Dermis blood vessel endothelial cell (primary cell): Measurements from ENCODE around the gene TJP3. TPM values are rescaled to one million over a fixed set of nuclear protein-coding genes. Genes with fewer than 3 reads are reported as not detected.
A peak's percentile ranks its signal among the peaks of the same experiment; 100 is the strongest.

Source experiments
- DNase-seq: peaks from one replicate; pipeline ENCODE4 v3.0.0; 2010
- total RNA-seq: library from RNA; depleted of rRNA; stranded (reverse); fragments of >200 nt; gene quantifications from 2 replicates; pipeline ENCODE4 v1.2.3, GENCODE V29; 2014

TJP3 gene
- total RNA-seq, 1 donor from 2014 or later, result 0.51 TPM

DNA sequence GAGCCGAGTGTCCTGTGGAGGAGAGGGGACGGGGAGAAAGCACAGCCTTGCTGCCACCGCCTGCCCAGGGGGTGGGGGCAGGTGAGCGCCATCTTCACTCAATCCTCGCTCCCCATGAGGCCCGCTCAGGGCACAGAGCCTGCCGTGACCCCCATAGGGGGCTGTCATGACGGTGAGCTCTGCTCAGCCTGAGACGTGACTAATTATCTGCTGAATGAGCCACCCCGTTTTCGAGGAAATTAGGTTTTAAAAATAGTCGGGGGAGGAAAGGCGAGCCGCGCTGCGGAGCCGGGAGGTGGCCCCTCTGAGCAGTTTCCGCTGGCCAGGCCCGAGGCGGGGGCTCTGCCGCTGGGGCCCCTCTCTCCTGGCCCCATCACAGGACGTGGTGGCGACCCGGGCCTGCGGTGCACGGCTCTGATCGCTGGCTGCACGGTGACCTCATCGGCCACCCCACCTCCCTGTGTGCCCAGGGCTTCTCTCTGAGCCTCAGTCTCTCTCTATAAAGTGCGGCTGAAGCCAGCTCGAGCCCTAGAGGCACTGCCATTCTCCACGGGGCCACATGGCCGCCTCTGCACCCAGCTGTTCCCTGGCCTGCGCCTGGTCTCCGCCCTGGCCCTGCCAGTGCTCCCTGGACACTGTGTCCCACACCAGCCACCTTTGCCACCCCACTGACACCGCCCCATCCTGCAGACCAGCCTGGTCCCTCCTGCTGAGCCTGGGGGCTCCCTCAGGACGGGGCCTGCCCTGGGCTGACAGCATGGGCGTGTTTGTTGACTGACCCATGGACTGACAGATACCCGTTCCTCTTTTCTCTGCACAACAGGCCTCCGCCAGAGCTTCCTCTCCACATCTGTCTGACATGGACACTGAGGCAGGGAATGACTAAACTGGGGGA is 36.3 kb upstream of the TJP3 start:
- DNase-seq, result peak; percentile 67

DNA sequence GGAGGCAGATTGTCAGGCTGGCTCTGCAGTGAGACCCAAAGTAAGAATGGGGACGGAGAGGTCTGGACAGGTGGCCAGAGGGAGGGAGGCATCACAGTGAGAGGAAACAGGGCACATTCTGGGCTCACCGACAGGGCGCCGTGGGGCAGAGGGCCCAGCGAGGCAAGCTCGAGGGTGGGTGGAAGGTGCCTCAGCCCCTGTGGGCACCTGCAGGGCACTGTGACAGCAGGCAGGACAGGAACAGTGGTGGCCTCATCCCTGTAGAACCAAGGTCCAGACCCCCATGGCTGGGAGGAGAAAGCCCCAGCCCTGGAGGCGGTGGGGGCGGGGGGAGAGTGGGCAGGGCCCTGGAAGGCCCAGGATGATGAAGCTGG is 35.6 kb upstream of the TJP3 start:
- no peak for DNase-seq

DNA sequence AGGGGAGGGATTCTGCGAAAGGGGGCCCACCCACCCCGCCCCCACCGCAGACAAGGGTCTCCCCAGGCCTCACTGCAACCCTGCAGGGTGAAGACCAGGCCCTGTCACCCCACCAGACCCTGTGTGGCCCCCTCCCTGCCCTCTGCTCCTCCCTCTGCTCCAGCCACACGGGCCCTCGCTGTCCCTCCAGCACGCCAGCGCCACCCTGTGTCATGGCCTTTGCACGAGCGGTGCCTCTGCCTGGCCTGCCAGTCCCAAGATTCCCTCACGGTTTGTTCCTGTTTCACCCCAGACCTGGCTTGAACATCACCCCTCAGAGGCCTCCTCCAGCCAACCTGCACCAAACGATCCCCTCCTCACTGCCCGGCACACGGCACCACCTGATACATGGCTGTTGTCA is 35.2 kb upstream of the TJP3 start:
- DNase-seq, result peak; percentile 23

DNA sequence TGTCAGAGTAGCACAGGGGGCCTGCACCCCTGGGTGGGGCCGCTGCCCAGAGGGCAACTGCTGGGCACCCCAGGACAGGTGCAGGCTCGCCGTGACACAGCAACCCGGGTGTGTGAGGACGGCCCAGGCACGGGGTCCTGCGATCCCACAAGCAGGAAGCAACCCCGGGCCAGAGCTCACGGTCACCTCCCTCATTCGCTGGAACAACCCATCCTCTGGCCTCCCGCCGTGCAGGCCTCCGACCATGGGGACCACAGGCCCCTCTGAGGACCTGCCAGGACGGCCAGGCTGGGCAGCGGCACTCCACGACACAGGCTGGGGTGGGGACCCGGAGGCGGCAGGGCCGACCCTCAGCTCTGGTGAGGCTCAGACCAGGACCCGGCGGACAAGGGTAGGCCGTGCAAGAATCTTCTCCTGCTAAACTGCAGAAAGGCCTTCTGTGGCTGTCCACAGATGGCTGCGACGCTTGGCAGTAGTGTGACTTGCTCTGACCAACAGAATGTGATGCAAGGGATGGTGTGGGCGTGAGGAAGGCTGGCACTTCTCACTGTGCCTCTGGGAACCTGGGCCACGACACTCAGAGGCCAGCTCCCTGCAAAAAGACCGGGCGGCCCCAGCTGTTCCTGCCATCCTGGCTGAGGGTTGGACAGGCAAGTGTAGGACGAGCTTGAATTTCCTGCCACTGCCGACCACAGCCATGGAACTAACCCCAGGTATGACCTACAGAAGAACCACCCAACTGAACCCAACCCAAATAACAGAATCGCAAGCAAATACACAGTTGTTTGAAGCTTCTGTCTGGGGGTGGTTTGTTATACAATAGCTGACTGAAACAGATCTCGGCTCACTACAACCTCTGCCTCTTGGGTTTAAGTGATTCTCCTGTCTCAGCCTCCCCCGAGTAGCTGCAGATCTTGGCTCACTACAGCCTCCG is 34.4 kb upstream of the TJP3 start:
- DNase-seq, result peak; percentile 10

DNA sequence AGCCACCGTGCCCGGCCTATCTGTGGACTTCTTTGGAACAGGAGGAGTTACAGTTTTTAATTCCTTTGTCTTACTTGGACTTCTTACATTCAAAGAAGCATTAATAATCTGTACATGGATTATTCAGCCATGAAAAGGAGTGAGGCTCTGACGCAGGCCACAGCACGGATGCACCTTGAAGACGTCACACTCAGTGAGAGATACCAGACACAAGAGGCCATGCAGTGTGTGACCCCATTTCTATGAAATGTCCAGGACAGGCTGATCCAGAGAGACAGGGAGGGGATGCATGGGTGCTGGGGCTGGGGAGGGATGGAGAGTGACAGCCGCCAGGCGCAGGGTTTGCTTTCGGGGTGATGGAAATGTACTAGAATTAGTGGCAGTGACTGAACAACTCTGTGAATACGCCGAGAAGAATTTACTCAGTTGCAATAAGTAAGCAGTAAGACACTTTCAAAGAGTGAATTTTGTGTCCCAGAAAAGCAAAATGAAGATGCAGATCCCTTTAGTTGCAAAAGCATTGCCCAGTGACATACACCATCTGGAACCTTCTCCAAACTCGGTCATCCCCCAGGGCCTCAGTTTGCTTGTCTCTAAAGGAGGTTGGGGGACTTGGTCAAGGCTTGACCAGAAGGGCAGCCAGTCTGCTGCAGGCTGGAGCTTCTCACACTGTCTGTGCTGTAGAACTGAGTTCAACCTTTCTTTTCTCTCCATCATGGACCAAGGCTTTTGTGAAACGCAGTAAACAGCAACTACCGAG is 33.2 kb upstream of the TJP3 start:
- DNase-seq, result no peak

DNA sequence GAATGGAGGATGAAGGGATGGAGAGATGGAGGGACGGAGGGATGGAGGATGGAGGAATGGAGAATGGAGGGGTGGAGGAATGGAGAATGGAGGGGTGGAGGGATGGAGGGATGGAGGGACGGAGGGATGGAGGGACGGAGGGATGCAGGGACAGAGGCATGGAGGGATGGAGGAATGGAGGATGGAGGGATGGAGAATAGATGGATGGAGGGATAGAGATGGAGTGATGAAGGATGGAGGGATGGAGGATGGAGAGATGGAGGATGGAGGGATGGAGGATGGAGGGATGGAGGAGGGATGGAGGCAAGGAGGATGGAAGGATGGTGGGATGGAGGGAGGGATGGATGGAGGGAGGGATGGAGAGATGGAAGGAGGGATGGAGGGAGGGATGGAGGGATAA is 30.0 kb upstream of the TJP3 start:
- DNase-seq, result no peak

DNA sequence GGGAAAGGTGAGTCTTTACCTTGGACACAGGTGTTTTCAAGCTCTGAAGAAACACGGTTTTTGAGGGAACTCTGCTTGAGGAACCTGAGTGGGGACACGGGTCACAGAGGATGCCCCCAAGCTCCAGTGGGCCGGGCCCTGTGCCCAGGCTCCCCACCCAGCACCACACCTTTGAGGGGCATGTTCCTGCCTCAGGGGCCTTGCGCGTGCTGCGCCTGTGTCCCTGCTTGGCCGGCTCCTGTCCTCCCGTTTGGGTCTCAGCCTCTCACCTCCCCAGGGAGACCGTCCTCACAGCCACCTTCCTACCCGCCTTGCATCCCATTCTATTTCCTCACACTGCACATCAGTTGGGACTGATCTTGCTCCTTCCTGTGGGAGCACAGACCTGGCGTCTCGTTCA is 29.0 kb upstream of the TJP3 start:
- no peak for DNase-seq

DNA sequence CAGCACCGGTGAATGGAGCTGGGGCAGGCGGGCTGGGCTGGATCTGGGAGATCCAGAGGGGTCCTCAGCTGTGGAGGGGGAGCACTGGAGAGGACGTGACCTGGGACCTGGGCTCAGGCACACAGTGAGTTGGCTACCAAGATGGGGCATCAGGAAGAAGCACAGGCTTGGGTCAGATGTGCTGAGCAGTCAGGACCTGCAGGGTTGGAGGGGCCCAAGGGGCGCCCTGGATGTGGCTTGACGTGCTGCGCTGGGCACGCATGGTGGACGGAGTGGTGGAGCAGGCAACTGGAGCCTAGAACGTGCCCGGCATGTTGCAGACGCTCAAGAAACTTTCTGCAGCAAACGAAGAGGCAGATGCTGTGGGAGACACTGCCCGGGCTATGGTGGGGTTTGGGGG is 28.6 kb upstream of the TJP3 start:
- no peak for DNase-seq

DNA sequence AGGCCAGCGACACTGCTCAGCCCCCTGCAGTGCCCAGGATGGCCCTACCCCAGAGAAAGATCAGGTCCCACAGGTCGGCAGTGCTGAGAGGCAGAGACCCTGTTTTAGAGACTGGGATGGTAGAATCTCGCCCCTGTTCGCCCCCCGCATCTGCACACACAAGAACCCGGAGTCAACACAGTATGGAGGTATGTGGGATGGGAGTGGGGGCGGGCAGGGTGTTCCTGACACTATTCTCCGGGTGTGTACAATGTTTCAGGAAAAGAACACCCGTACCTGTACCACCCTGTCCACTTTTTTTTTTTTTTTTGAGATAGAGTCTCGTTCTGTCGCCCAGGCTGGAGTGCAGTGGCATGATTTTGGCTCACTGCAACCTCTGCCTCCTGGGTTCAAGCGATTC is 27.2 kb upstream of the TJP3 start:
- no peak for DNase-seq

DNA sequence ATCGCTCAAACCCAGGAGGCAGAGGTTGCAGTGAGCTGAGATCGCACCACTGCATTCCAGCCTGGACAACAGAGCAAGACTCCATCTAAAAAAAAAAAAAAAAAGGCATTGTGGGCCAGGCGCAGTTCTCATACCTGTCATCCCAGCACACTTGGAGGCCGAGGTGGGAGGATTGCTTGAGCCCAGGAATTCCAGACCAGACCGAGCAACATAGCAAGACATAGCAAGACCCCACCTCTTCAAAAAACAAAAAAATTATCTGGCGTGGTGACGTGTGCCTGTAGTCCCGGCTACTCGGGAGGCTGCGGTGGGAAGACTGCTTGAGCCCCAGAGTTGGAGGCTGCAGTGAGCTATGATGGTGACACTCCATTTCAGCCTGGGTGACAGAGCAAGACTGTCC is 25.9 kb upstream of the TJP3 start:
- no peak for DNase-seq

DNA sequence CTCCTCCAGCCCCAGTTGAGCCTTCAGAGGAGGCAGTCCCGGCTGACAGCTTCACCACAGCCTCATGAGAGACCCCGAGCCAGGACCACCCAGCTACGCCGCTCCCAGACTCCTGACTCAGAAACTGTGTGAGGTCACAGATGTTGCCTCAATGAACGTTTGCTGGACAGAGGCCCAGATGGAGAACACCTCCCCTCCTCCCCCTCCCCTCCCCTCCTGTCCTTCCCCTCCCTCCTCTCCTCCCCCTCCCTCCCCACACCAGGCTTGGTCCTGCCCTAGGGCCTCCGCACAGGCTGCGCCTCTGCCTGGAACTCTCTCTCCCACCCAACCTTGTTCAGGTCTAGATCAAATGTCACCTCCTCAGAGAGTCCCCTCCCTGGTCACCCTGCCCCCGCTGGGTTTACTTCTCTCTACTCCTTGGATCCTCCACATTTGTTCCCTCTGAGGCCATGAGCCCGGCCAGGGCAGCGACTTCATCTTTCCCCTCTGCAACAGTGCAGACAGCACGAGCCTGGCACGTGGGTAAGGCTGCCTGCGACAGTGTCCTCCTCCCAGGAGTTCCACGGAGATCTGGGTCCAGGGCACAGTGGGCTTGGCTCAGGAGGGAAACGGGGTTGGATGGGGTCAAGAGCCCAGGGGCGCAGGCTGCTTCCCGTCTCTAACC is 25.3 kb upstream of the TJP3 start:
- peak; percentile 82 for DNase-seq

DNA sequence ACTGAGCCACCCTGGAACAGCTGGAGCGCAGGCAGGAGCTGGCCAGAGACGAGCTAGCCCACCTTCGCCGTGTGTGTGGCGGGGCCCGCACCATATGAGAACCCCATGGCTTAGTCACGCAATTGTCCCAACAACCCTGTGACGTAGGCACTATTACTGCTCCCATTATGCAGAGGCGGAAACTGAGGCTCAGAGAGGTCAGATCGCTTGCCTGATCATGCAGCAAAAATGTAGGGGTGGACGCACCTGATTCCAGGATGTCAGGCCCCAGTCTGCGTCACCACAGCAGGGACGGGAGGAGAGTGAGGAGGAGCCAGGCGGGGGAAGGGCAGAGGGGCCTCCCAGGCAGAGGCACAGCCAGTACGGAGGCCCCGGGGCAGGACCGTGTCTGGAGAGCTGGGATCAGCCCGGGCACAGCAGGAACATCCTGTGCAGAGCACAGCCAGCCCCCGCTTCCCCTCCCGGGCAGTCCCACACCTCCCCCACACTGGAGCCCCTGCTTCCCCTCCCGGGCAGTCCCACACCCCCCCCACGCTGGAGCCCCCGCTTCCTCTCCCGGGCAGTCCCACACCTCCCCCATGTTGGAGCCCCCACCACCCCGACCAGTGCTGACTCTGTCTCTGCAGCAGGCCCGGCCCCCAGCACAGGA is 24.7 kb upstream of the TJP3 start:
- DNase-seq, result peak; percentile 99

DNA sequence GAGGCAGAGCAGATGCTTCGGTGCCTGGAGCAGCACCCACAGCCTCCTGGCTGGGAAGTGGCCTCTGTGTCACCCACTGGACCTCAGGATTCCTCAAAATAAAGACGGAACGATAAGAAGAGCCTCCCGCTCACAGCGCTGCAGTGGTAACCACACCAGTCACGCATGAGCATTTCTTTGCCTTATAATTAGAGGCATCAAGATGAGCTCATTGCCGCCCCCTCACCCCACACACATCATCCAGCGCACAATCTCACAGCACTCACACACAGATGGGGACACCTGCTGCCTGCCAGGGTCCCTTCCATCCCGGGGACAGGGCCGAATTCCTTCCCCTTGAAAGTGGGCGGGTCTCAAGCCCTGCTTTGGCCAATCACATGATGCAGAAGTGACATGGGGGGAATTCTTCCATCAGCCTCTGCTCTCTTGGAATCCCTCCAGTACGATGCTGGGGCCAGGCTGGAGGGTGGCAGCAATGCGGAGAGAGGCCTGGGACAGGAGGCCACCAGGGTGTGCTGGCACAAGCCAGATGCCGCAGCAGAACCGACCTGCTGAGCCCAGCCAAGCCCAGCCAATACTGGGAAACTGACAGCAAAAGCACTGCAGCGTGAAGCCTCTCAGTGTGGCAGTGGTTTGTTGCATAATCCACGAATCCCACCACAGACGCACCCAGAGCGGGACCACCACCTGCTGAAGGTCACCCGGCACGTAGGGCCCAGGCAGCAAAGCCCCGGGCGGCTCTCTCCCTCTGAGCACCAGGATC is 23.9 kb upstream of the TJP3 start:
- peak; percentile 78 for DNase-seq

DNA sequence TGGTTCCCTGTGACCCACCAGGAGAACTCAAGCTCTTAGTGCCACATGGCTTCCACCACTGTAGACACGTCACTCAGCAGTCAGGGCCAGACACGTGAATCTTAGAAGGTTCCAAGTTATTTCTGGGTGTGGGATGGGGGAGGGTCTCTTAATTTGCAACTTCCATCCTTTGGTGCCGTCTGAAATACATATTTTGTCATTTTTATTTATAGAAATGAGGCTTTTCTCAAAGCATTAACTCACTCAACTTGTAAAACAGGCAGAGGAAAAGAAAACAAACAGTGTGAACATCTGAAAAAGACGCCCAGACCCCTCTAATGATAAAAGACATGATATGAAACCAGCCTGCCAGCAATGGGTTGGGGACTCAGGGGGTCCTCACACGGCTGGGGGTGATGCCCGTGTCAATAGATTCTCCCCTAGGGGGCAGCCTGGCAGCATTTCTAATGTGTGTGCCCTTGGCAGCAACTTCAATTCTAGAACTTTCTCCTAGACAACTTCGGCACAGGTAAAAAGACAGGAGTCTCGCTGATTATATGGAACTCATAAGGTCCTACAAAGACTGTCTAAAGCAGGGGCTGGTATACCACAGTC is 23.3 kb upstream of the TJP3 start:
- peak; percentile 19 for DNase-seq

DNA sequence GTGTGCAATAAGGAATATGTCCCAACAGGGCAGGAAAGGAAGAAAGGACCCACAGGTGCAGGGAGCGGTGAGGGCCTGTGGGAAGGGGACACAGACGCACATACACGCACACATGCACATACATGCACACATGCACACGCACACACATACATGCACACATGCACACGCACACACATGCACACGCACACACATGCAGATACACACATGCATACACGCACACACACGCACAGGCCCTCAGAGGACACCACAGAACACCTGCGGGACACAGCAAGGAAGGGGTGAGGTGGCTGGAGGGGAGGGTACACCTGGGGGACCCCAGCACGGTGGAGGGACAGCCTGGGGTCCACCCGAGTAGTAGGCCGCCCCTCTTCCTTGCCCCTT is 20.8 kb upstream of the TJP3 start:
- DNase-seq, result no peak

DNA sequence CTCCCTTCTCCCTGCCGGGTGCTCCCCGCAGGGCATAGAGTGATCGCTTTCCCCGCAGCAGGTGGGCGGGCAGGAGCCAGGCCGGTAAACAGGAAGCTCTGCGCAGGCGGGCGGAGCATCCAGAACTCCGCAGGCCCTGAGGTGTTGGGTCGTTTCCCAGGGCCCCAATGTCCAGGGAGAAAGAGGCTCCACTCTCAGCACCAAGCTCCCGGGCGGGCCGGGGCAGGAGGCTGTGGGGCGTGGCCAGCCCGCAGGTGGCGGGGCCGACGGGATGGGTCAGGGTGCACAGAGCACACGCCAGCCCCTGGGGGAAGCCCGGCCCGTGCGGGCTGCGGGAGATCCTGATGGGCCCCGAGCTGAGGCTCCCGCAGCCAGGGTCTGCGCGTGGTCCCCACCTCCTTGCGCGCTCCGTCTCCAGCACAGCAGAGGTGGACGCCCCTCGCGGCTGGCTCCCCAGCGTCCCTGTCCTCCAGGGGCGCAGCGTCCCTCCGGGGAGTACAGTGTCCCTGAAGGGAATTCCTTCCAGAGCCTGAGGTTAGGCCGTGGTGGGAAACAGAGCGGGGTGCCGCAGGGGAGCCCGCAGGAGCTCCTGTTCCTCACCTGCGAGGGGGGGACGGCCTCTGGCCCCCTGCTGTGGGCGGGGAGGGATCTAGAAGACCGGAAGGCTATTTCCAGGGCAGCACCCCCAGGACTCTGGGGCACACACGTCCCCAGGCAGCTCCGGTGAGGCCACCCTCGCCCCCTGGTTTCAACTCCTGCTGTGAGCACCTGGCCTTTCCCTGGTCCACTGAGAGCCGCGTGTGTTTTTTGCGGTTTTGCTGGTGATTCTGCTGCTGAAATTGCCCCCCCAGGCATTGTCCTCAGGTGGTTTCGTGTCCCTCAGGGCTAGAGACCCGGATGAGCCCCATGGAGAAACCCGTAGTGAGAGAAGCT is 20.1 kb upstream of the TJP3 start:
- DNase-seq, result peak; percentile 46

DNA sequence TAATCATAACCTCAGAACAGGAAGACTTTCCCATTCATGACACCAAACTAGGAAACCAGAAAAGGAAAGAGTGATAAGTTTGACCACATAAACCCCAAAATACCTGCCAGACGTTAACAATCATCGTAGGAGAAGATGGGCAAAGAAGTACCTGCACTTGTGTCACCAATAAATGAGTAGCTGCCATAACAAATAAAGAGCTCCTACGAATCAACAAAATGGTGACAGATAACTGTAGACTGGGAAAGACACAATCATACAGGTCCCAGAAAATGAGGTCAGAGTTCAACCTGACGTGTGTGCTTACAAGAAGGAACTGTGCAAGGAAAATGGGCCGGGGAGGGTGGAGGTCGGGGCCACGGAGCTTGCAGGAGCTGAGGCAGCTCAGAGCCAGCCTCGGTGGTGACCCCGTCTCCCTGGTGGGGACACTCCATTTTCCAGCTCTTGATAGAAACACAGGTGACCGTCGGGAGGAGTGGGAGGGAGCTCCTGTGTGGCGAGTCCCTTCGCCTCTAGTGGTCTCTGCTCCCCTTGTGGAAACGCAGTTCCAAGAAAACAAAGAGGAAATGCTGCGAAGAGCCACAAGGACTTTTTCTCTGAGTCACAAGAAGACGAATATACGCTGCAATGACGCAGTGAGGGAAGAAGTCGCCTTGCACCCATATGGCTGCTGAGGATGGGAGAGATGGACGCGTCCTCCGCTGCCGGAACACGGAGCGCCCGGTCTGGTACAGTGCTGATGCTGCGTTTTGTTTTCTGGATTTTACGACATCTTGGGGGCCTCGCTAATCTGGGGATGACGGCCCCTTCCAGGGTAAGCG is 17.4 kb upstream of the TJP3 start:
- no peak for DNase-seq

DNA sequence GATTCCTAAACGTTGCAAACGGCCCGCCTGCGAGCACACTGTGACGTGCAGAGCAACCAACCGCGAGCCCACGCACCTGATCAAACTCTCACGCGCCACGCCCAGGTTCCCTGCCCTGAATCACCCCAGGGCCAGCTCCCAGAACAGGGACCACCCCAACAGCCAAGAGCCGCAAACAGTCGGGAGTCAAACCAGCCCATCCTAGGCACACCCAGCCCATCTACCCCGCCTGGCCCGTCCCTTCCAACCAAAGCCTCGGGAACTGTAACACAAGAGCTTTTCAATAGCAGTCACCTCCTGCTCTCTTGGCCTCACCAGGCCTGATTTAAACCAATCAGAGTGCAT is 16.8 kb upstream of the TJP3 start:
- no peak for DNase-seq

DNA sequence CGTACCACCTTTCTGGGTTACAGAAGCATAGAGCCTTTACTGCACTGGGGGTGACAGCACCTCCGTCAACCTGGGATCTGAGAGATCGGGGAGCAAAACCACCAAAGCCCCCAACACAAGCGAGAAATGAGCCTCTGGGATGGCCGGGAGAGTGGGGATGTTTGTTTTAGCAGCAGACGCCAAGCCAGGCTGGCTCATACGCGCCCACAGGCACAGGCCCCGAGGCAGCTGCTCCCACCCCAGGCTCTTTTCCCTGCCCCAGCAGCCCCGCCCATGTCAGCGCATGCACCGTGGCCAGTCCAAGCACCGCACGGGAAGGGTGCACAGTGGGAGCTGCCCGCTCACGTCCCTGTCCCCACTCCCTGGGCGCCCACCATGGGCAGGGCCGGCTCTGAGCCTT is 16.5 kb upstream of the TJP3 start:
- DNase-seq, result no peak
